ENCODE results near the gene NDUFB2.
"Not testable (repeated sequence)": the region's sequence is repeated elsewhere in the genome, so short reads cannot be mapped to it uniquely, and the experiment has no call there.

Gene NDUFB2

DNA sequence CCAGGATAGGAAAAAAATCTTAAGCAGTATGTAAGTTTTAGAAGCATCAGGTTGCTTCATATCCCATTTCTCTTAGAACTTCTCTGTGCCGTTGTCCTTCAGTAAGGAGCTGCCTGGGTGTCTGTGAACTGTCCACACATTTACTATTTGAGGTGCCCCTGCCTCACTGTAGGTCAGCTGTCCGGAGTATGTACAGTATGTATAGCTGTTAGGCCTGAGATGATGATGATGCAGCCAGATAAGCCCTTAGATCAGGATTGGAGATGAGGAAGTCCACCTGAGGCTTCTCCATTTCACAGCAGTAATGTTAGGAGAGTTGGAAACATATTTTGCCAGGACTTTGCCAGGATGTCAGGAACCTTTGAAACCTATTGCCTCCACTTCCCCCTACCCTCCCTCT, 7.7 kb downstream of the NDUFB2 start:
- WGBS, 2 experiments, result 86 to 95% methylated on average over 2 of the region's 2 CpGs
- H3K36me3 ChIP-seq (ENCODE audit: control insufficient read depth, insufficient read depth, low read length), result peaks cover 5% of the 10 kb centered on the region
- no peak overlapping the region for H3K27ac ChIP-seq (ENCODE audit: insufficient read depth, low read depth, low read length, poor library complexity, severe bottlenecking)

GRCh38 chr7:140707132-140707531, 10.6 kb downstream of the NDUFB2 start:
- no peaks in the 10 kb centered on the region for H3K9me3 ChIP-seq (ENCODE audit: control insufficient read depth, low read length)
- peaks cover 5% of the 10 kb centered on the region for H3K36me3 ChIP-seq (ENCODE audit: control insufficient read depth, insufficient read depth, low read length)
- WGBS, 2 experiments, result 95 to 97% methylated on average over 4 to 5 of the region's 5 CpGs
- H3K27ac ChIP-seq (ENCODE audit: insufficient read depth, low read depth, low read length, poor library complexity, severe bottlenecking), result no peak overlapping the region
- H3K4me1 ChIP-seq (ENCODE audit: control insufficient read depth, insufficient read depth, low read length), result no peaks in the 10 kb centered on the region
- H3K4me3 ChIP-seq (ENCODE audit: insufficient read depth, low read depth, low read length), result no peak overlapping the region
- H3K27me3 ChIP-seq (ENCODE audit: control insufficient read depth, insufficient read depth, low read length, poor library complexity, severe bottlenecking), result no peaks in the 10 kb centered on the region

More for the DNA sequence above, 7.7 kb downstream of the NDUFB2 start:
- H3K9me3 ChIP-seq (ENCODE audit: control insufficient read depth, low read length), result no peaks in the 10 kb centered on the region
- H3K27me3 ChIP-seq (ENCODE audit: control insufficient read depth, insufficient read depth, low read length, poor library complexity, severe bottlenecking), result no peaks in the 10 kb centered on the region
- H3K4me1 ChIP-seq (ENCODE audit: control insufficient read depth, insufficient read depth, low read length), result no peaks in the 10 kb centered on the region
- no peak overlapping the region for H3K4me3 ChIP-seq (ENCODE audit: insufficient read depth, low read depth, low read length)

DNA sequence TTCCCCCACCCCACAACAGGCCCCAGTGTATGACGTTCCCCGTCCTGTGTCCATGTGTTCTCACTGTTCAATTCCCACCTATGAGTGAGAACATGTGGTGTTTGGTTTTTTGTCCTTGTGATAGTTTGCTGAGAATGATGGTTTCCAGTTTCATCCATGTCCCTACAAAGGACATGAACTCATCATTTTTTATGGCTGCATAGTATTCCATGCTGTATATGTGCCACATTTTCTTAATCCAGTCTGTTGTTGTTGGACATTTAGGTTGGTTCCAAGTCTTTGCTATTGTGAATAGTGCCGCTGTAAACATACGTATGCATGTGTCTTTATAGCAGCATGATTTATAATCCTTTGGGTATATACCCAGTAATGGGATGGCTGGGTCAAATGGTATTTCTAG, 12.3 kb downstream of the NDUFB2 start:
- H3K9me3 ChIP-seq (ENCODE audit: control insufficient read depth, low read length); H3K27ac ChIP-seq (ENCODE audit: insufficient read depth, low read depth, low read length, poor library complexity, severe bottlenecking); H3K27me3 ChIP-seq (ENCODE audit: control insufficient read depth, insufficient read depth, low read length, poor library complexity, severe bottlenecking); H3K36me3 ChIP-seq (ENCODE audit: control insufficient read depth, insufficient read depth, low read length); H3K4me3 ChIP-seq (ENCODE audit: insufficient read depth, low read depth, low read length); H3K4me1 ChIP-seq (ENCODE audit: control insufficient read depth, insufficient read depth, low read length): not testable (repeated sequence)
- 96% methylated on average over 2 to 3 of the region's 4 CpGs for WGBS, 2 experiments

DNA sequence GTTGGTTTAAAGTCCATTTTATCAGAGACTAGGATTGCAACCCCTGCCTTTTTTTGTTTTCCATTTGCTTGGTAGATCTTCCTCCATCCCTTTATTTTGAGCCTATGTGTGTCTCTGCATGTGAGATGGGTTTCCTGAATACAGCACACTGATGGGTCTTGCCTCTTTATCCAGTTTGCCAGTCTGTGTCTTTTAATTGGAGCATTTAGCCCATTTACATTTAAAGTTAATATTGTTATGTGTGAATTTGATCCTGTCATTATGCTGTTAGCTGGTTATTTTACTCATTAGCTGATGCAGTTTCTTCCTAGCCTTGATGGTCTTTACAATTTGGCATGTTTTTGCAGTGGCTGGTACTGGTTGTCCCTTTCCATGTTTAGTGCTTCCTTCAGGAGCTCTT, 15.9 kb downstream of the NDUFB2 start:
- H3K4me3 ChIP-seq (ENCODE audit: insufficient read depth, low read depth, low read length); H3K9me3 ChIP-seq (ENCODE audit: control insufficient read depth, low read length); H3K36me3 ChIP-seq (ENCODE audit: control insufficient read depth, insufficient read depth, low read length); H3K4me1 ChIP-seq (ENCODE audit: control insufficient read depth, insufficient read depth, low read length); H3K27ac ChIP-seq (ENCODE audit: insufficient read depth, low read depth, low read length, poor library complexity, severe bottlenecking); H3K27me3 ChIP-seq (ENCODE audit: control insufficient read depth, insufficient read depth, low read length, poor library complexity, severe bottlenecking): not testable (repeated sequence)

DNA sequence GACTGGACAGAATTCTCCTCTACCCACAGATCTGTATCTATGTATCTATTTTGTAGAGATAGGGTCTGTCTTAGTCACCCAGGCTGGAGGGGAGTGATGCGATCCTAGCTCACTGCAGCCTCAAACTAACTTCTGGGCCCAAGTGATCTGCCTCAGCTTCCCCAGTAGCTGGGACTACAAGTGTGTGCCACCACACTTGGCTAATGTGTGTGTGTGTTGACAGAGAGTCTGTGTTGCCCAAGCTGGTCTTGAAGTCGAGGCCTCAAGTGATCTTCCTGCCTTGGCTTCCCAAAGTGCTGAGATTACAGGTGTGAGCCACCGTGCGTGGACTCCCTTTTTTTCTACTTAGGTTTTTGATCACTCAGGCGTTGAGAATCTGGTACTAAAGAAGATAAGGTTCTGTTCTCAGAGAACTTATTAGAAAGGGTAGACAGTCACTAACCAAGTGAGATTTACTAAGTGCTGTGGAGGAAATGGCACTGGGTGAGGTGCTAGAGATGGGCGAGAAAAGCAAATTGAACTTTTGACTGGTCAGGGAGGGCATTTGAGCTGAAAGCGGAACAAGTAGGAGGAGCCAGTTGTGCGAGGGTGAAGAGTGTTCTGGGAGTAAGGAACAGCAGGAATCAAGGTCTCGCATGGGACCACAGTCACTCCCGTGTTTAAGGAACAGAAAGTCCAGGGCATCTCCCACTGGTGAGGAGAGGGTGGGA, 18.0 kb downstream of the NDUFB2 start:
- Histone ChIP-seq H3K27ac (ENCODE audit: insufficient read depth, low read depth, low read length, poor library complexity, severe bottlenecking) (no peak overlapping the region), H3K4me1 (ENCODE audit: control insufficient read depth, insufficient read depth, low read length) (no peaks in the 10 kb centered on the region), H3K4me3 (ENCODE audit: insufficient read depth, low read depth, low read length) (no peak overlapping the region), H3K9me3 (ENCODE audit: control insufficient read depth, low read length) (no peaks in the 10 kb centered on the region), H3K27me3 (ENCODE audit: control insufficient read depth, insufficient read depth, low read length, poor library complexity, severe bottlenecking) (no peaks in the 10 kb centered on the region), H3K36me3 (ENCODE audit: control insufficient read depth, insufficient read depth, low read length) (peaks cover 3% of the 10 kb centered on the region)
- 94 to 96% methylated on average over 10 of the region's 10 CpGs for WGBS, 2 experiments

- H3K36me3 ChIP-seq (ENCODE audit: control insufficient read depth, insufficient read depth, low read length), result peaks cover 3% of the 10 kb centered on the region
- H3K27me3 ChIP-seq (ENCODE audit: control insufficient read depth, insufficient read depth, low read length, poor library complexity, severe bottlenecking), result no peaks in the 10 kb centered on the region
- H3K4me3 ChIP-seq (ENCODE audit: insufficient read depth, low read depth, low read length), result no peak overlapping the region
- no peaks in the 10 kb centered on the region for H3K9me3 ChIP-seq (ENCODE audit: control insufficient read depth, low read length)
- no peaks in the 10 kb centered on the region for H3K4me1 ChIP-seq (ENCODE audit: control insufficient read depth, insufficient read depth, low read length)
- WGBS, 2 experiments, result 92 to 99% methylated on average over 5 of the region's 5 CpGs
- no peak overlapping the region for H3K27ac ChIP-seq (ENCODE audit: insufficient read depth, low read depth, low read length, poor library complexity, severe bottlenecking)
Observed at GRCh38 chr7:140719721-140720120, 23.2 kb downstream of the NDUFB2 start.

- Histone ChIP-seq H3K4me3 (ENCODE audit: insufficient read depth, low read depth, low read length) (no peak overlapping the region), H3K27ac (ENCODE audit: insufficient read depth, low read depth, low read length, poor library complexity, severe bottlenecking) (no peak overlapping the region), H3K4me1 (ENCODE audit: control insufficient read depth, insufficient read depth, low read length) (no peaks in the 10 kb centered on the region), H3K36me3 (ENCODE audit: control insufficient read depth, insufficient read depth, low read length) (no peaks in the 10 kb centered on the region), H3K27me3 (ENCODE audit: control insufficient read depth, insufficient read depth, low read length, poor library complexity, severe bottlenecking) (no peaks in the 10 kb centered on the region), H3K9me3 (ENCODE audit: control insufficient read depth, low read length) (no peaks in the 10 kb centered on the region)
- WGBS, 2 experiments, result 90 to 100% methylated on average over 1 of the region's 1 CpG
Observed at GRCh38 chr7:140722254-140722653, 25.7 kb downstream of the NDUFB2 start.

DNA sequence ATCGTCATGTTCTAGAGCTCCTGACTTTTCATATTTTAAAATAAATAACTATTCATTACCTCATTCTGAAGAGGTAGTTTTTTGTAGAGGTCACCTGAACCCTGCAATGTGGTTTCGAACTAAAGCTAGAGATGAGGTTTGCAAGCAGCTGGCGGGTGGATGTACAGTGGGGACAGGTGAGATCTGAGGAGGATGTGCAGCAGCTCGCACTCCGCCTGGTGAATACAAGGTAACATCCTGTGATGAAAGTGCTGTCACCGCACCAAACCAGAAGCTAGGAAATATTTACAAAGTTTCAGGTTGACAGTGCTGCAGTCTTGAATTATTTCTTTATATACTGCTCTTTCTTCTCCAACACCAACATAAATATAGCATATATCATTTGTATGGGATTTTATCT, 26.5 kb downstream of the NDUFB2 start:
- Histone ChIP-seq H3K4me1 (ENCODE audit: control insufficient read depth, insufficient read depth, low read length) (no peaks in the 10 kb centered on the region), H3K36me3 (ENCODE audit: control insufficient read depth, insufficient read depth, low read length) (no peaks in the 10 kb centered on the region), H3K4me3 (ENCODE audit: insufficient read depth, low read depth, low read length) (no peak overlapping the region), H3K27me3 (ENCODE audit: control insufficient read depth, insufficient read depth, low read length, poor library complexity, severe bottlenecking) (no peaks in the 10 kb centered on the region), H3K9me3 (ENCODE audit: control insufficient read depth, low read length) (no peaks in the 10 kb centered on the region), H3K27ac (ENCODE audit: insufficient read depth, low read depth, low read length, poor library complexity, severe bottlenecking) (no peak overlapping the region)
- WGBS, 2 experiments, result 94 to 98% methylated on average over 5 to 6 of the region's 6 CpGs

DNA sequence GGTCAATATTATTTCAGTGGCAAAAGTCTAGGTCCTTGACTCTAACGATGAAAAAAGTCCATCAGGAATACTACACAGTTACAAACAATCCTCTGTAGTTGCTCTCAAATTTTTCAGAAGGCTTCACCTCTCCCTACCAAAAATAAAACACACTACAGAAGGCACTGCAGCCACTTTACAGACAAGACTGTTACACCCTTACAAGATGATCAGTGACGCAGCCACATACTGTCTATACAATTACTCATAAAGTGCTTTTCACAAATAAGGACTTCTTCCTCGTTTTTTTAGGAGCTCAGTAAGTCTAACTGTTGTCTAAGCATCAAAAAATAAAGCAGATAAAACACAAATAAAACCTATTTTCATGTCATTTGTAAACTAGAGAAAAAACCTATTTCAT, 27.1 kb downstream of the NDUFB2 start:
- WGBS, 2 experiments, result 95 to 97% methylated on average over 3 of the region's 3 CpGs
- H3K36me3 ChIP-seq (ENCODE audit: control insufficient read depth, insufficient read depth, low read length), result no peaks in the 10 kb centered on the region
- no peak overlapping the region for H3K27ac ChIP-seq (ENCODE audit: insufficient read depth, low read depth, low read length, poor library complexity, severe bottlenecking)
- no peak overlapping the region for H3K4me3 ChIP-seq (ENCODE audit: insufficient read depth, low read depth, low read length)
- no peaks in the 10 kb centered on the region for H3K27me3 ChIP-seq (ENCODE audit: control insufficient read depth, insufficient read depth, low read length, poor library complexity, severe bottlenecking)
- no peaks in the 10 kb centered on the region for H3K9me3 ChIP-seq (ENCODE audit: control insufficient read depth, low read length)
- H3K4me1 ChIP-seq (ENCODE audit: control insufficient read depth, insufficient read depth, low read length), result no peaks in the 10 kb centered on the region

DNA sequence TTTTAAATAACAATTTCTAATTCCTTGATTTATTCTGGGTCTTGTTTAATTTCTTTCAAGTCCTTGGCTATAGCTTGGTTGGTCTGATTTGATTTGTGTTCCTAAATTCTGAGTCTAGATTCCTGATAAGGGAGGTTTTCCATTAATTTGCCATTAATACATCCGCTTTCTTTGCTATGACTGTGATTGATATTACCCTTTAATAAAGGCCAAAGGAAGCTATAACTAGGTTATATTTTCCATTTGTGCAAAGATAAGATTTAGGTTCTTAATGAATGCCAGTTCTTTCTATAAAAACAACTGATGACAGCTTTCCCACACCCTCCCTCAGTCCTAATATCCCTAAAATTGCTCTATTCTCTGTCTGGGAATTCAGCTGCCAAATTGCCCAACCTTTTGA, 28.2 kb downstream of the NDUFB2 start:
- no peak overlapping the region for H3K27ac ChIP-seq (ENCODE audit: insufficient read depth, low read depth, low read length, poor library complexity, severe bottlenecking)
- no peak overlapping the region for H3K4me3 ChIP-seq (ENCODE audit: insufficient read depth, low read depth, low read length)
- no peaks in the 10 kb centered on the region for H3K36me3 ChIP-seq (ENCODE audit: control insufficient read depth, insufficient read depth, low read length)
- WGBS, 2 experiments, result 100% methylated on average over 1 of the region's 1 CpG; no CpG with 5 or more reads in 1 of the 2 experiments
- no peaks in the 10 kb centered on the region for H3K27me3 ChIP-seq (ENCODE audit: control insufficient read depth, insufficient read depth, low read length, poor library complexity, severe bottlenecking)
- no peaks in the 10 kb centered on the region for H3K9me3 ChIP-seq (ENCODE audit: control insufficient read depth, low read length)
- no peaks in the 10 kb centered on the region for H3K4me1 ChIP-seq (ENCODE audit: control insufficient read depth, insufficient read depth, low read length)

- H3K9me3 ChIP-seq (ENCODE audit: control insufficient read depth, low read length), result no peaks in the 10 kb centered on the region
- H3K36me3 ChIP-seq (ENCODE audit: control insufficient read depth, insufficient read depth, low read length), result no peaks in the 10 kb centered on the region
- H3K4me3 ChIP-seq (ENCODE audit: insufficient read depth, low read depth, low read length), result no peak overlapping the region
- no peaks in the 10 kb centered on the region for H3K4me1 ChIP-seq (ENCODE audit: control insufficient read depth, insufficient read depth, low read length)
- no peaks in the 10 kb centered on the region for H3K27me3 ChIP-seq (ENCODE audit: control insufficient read depth, insufficient read depth, low read length, poor library complexity, severe bottlenecking)
- H3K27ac ChIP-seq (ENCODE audit: insufficient read depth, low read depth, low read length, poor library complexity, severe bottlenecking), result no peak overlapping the region
- WGBS, 2 experiments, result 84 to 91% methylated on average over 1 to 2 of the region's 2 CpGs
Observed at GRCh38 chr7:140726281-140726680, 29.8 kb downstream of the NDUFB2 start.
